K562 (cell line): ENCODE measurements around the gene IFT122. TPM values are rescaled to one million over a fixed set of nuclear protein-coding genes. Genes with fewer than 3 reads are reported as not detected.

ENCODE experiments used
- ATAC-seq: fragments of 200-7000 bp; cut with Tn5 transposase; 3 replicates; pipeline ENCODE4 v1.9.1; 2020; ENCODE audit warnings: moderate library complexity
- BruUV-seq: library from RNA; stranded (reverse); fragments of 400-500 nt; replicated peaks from 2 replicates; lab custom pipeline; 2021; lab: Mats Ljungman, UMichigan
- CTCF ChIA-PET: fragments of 300-600 bp; formaldehyde crosslinking; extraction: SDS; loops from one replicate; lab custom pipeline; 2021; ENCODE audit warnings: low intra/inter-chr PET ratio; lab: Yijun Ruan, JAX
- POLR2A ChIA-PET: fragments of 300-600, 350-650 bp; sonication (Branson Sonifier 250); formaldehyde crosslinking; extraction: SDS; loops from one replicate; lab custom pipeline; 2021; ENCODE audit warnings: antibody characterized with exemption, inconsistent platforms; lab: Yijun Ruan, JAX
- DNase-seq, 4 experiments: peaks; one replicate each; pipeline versions ENCODE4 v3.0.0 to v3.0.0-alpha.2; 2011 to 2018; ENCODE audit warnings: low spot score in 3 of 4, mixed read lengths in 3 of 4; ENCODE audit errors: extremely low read depth in 1 of 4
- FAIRE-seq: peaks from 2 replicates; lab custom pipeline; 2011; peaks lifted over from hg19 to GRCh38; lab: Jason Lieb, UNC
- H2AFZ ChIP-seq: 2 replicates; pipeline ENCODE4 v1.6.0; 2011; ENCODE audit warnings: low read depth, low read length, control low read depth, inconsistent platforms
- H3K27ac ChIP-seq: fragments of 200-600 bp; 3 replicates; pipeline ENCODE4 v1.8.0; 2011; ENCODE audit warnings: low read depth, mild to moderate bottlenecking, control low read depth, inconsistent platforms, low read length, moderate library complexity, mixed read lengths; ENCODE audit errors: extremely low read depth
- H3K27me3 ChIP-seq, 2 experiments: fragments of 300-600 bp in 1 of 2; 2 replicates in 1 of 2; 3 replicates in 1 of 2; pipeline versions ENCODE4 v1.6.0 to v1.8.0; 2011; ENCODE audit warnings: inconsistent platforms in 2 of 2, low read length in 2 of 2, mild to moderate bottlenecking in 1 of 2, mixed read lengths in 1 of 2, moderate library complexity in 1 of 2; ENCODE audit not compliant: control insufficient read depth in 2 of 2, insufficient read depth in 2 of 2
- H3K36me3 ChIP-seq: fragments of 300-600 bp; 3 replicates; pipeline ENCODE4 v1.8.0; 2011; ENCODE audit warnings: mild to moderate bottlenecking, low read length, inconsistent platforms; ENCODE audit not compliant: control insufficient read depth, insufficient read depth
- H3K4me1 ChIP-seq, 2 experiments: fragments of 200-600 bp in 1 of 2; replicated peaks in 1 of 2; 2 replicates in 1 of 2; 3 replicates in 1 of 2; pipeline versions ENCODE4 v1.5.1 to v1.8.0; 2011; ENCODE audit warnings: inconsistent platforms in 2 of 2, low read length in 2 of 2, mild to moderate bottlenecking in 1 of 2, mixed read lengths in 1 of 2, moderate library complexity in 1 of 2; ENCODE audit not compliant: control insufficient read depth in 2 of 2, insufficient read depth in 2 of 2
- H3K4me2 ChIP-seq: 2 replicates; pipeline ENCODE4 v1.6.1; 2011; ENCODE audit warnings: low read length, control low read depth, inconsistent platforms, mixed read lengths; ENCODE audit not compliant: insufficient read depth
- H3K4me3 ChIP-seq: fragments of 200-600 bp; sonication (generic), shearing (Covaris generic); 2 replicates; pipeline ENCODE4 v1.5.1; 2016; ENCODE audit warnings: control low read depth, inconsistent platforms
- H3K79me2 ChIP-seq: fragments of 200-600 bp; 3 replicates; pipeline ENCODE4 v1.8.0; 2011; ENCODE audit warnings: low read length, inconsistent platforms; ENCODE audit not compliant: control insufficient read depth, insufficient read depth
- H3K9ac ChIP-seq, 2 experiments: 2 replicates each; pipeline versions ENCODE4 v1.6.0 to v1.6.1; 2011; ENCODE audit warnings: low read depth in 2 of 2, low read length in 2 of 2, control low read depth in 1 of 2, inconsistent platforms in 1 of 2, mild to moderate bottlenecking in 1 of 2, mixed read lengths in 1 of 2; ENCODE audit not compliant: insufficient read depth in 1 of 2
- H3K9me1 ChIP-seq: one replicate; pipeline ENCODE4 v1.6.0; 2011; ENCODE audit warnings: inconsistent platforms, mild to moderate bottlenecking, low read length, moderate library complexity; ENCODE audit not compliant: control insufficient read depth, insufficient read depth
- H3K9me3 ChIP-seq: replicated peaks from 2 replicates; pipeline ENCODE4 v1.5.1; 2011; ENCODE audit warnings: low read depth, low read length, inconsistent platforms; ENCODE audit not compliant: control insufficient read depth, insufficient read depth
- H4K20me1 ChIP-seq: replicated peaks from 2 replicates; pipeline ENCODE4 v1.6.1; 2011; ENCODE audit warnings: low read length, inconsistent platforms, mixed read lengths; ENCODE audit not compliant: control insufficient read depth, insufficient read depth
- BHLHE40 ChIP-seq: IDR thresholded peaks from 2 replicates; pipeline ENCODE4 v1.6.1; 2011; ENCODE audit warnings: low read length, improper control_type of control experiment
- ILF3 ChIP-seq: fragments of 450-650 bp; IDR thresholded peaks from 2 replicates; pipeline ENCODE4 v1.6.1; 2018; ENCODE audit warnings: antibody characterized with exemption, mild to moderate bottlenecking, moderate library complexity, borderline replicate concordance
- ZFPM2 ChIP-seq: fragments of 250-450 bp; sonication (Bioruptor Pico); IDR thresholded peaks from 2 replicates; pipeline ENCODE4 v1.5.1; 2022; ENCODE audit warnings: mild to moderate bottlenecking
- WGBS: fragments of 100-300 bp; shearing (Covaris generic); methylation state at CpG from one replicate; pipeline ENCODE4 v1.1.6; 2016; ENCODE audit warnings: low coverage, mixed read lengths; ENCODE audit not compliant: insufficient coverage; ENCODE audit errors: missing lambda C conversion rate; 5-methylcytosine and 5-hydroxymethylcytosine counted together
- in situ Hi-C: fragments of 300-500 bp; cut with MboI; formaldehyde crosslinking; loops from 4 replicates; pipeline ENCODE4 v1.15.0; 2018; ENCODE audit warnings: inconsistent platforms, mixed read lengths
- intact Hi-C: fragments of 100-400 bp; cut with micrococcal nuclease; formaldehyde crosslinking; loops from 2 replicates; pipeline ENCODE4 v1.14.2; 2022
- polyA plus RNA-seq, 8 experiments: library from polyadenylated mRNA; depleted of rRNA in 4 of 8; stranded (reverse) in 5 of 8; unstranded in 3 of 8; fragments of >200 nt; fragmentation: Nextera tagmentation in 2 of 8; fragmentation: Illumina TruSeq in 1 of 8; extraction: Ambion mirVana in 2 of 8; extraction: Trizol in 1 of 8; gene quantifications; 2 replicates each; pipeline versions ENCODE4 v1.2.1 to v1.2.3, GENCODE V29; 2011 to 2014; ENCODE audit warnings: inconsistent platforms in 1 of 8, missing spikeins in 1 of 8
- total RNA-seq, 7 experiments: library from RNA; depleted of rRNA in 6 of 7; stranded (reverse); fragments of >200 nt in 6 of 7; fragmentation: Illumina TruSeq in 2 of 7; extraction: Trizol in 2 of 7; gene quantifications; 2 replicates each; pipeline versions ENCODE4 v1.2.1 to v1.2.3, GENCODE V29; 2011 to 2021; ENCODE audit warnings: low replicate concordance in 1 of 7
- TF ChIP-seq, protein P1 (sequence below): sonication (generic); formaldehyde crosslinking; IDR thresholded peaks from 2 replicates; pipeline ENCODE4 v1.8.0; 2022; ENCODE audit warnings: mild to moderate bottlenecking, missing genetic modification reagents
- TF ChIP-seq, protein P2 (sequence below): fragments of 450-650 bp; formaldehyde crosslinking; IDR thresholded peaks from 2 replicates; pipeline ENCODE4 v1.4.0; 2022; ENCODE audit warnings: missing genetic modification characterization
- TF ChIP-seq, protein P3 (sequence below): fragments of 250-450 bp; sonication (Bioruptor Pico); IDR thresholded peaks from 2 replicates; pipeline ENCODE4 v1.5.0; 2021; ENCODE audit warnings: mild to moderate bottlenecking, moderate library complexity

Gene IFT122
- total and polyA plus RNA-seq, 9 of the 15 experiments (the other 6 are each of a cell fraction or from before 2014, with no cell fraction given), result 2.4 to 11.5 (median 7.7) TPM

DNA sequence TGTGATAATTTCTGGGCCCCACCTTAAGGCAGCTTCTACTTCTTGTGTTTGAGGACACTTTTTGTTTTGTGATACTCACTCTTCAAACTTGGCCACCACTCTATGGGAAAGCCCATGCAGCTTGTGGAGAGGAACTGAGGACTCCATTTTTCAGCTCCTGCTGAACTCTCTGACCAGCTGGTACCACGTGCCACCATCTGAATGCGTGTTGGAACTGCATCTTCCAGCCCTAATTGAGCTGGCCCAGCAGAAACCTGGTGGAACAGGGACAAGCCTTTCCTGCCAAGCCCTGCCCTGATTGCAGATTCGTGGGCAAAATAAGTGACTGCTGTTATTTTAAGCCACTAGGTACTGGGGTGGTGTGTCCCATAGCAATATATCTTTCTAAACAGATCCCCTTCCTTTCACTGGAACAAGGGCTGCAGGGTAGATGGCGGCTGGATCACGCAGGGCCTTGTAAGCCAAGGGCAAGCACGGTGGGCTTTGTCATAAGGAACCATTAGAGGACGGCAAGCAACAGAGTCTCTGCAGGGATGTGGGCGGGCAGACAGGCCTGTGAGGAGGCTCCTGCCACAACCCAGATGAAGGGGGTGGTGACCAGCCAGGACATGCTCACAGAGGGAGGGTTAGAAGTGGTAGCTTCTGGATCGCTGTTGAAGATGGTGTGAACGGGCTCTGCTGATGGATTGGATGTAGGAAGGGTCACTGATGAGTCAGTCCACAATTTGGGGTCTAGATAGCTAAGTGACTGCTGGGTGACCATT, 112.4 kb downstream of the IFT122 start:
- Histone ChIP-seq H3K9ac (no peak overlapping the region), H3K27ac (no peak overlapping the region), H2AFZ (no peak overlapping the region), H3K27me3 (no peaks in the 10 kb centered on the region), H3K9me1 (no peaks in the 10 kb centered on the region), H3K4me2 (no peak overlapping the region), H3K9me3 (no peaks in the 10 kb centered on the region), H3K79me2 (no peaks in the 10 kb centered on the region), H3K4me1 (peaks cover 7 to 32% of the 10 kb centered on the region in 2 experiments; a peak in 4 of 5 replicates), H4K20me1 (no peaks in the 10 kb centered on the region), H3K4me3 (no peak overlapping the region), H3K36me3 (peaks cover 5% of the 10 kb centered on the region; the same call in 1 of the 3 replicates)
- in situ Hi-C loops, result no loop called here
- no peak for TF ChIP-seq ILF3
- TF ChIP-seq, protein P1, sequence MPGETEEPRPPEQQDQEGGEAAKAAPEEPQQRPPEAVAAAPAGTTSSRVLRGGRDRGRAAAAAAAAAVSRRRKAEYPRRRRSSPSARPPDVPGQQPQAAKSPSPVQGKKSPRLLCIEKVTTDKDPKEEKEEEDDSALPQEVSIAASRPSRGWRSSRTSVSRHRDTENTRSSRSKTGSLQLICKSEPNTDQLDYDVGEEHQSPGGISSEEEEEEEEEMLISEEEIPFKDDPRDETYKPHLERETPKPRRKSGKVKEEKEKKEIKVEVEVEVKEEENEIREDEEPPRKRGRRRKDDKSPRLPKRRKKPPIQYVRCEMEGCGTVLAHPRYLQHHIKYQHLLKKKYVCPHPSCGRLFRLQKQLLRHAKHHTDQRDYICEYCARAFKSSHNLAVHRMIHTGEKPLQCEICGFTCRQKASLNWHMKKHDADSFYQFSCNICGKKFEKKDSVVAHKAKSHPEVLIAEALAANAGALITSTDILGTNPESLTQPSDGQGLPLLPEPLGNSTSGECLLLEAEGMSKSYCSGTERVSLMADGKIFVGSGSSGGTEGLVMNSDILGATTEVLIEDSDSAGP (CRISPR knock-in tag), result no peak
- TF ChIP-seq, protein P2, sequence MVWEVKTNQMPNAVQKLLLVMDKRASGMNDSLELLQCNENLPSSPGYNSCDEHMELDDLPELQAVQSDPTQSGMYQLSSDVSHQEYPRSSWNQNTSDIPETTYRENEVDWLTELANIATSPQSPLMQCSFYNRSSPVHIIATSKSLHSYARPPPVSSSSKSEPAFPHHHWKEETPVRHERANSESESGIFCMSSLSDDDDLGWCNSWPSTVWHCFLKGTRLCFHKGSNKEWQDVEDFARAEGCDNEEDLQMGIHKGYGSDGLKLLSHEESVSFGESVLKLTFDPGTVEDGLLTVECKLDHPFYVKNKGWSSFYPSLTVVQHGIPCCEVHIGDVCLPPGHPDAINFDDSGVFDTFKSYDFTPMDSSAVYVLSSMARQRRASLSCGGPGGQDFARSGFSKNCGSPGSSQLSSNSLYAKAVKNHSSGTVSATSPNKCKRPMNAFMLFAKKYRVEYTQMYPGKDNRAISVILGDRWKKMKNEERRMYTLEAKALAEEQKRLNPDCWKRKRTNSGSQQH (CRISPR knock-in tag), result no peak
- no peak for TF ChIP-seq ZFPM2
- no peak for TF ChIP-seq BHLHE40
- TF ChIP-seq, protein P3, sequence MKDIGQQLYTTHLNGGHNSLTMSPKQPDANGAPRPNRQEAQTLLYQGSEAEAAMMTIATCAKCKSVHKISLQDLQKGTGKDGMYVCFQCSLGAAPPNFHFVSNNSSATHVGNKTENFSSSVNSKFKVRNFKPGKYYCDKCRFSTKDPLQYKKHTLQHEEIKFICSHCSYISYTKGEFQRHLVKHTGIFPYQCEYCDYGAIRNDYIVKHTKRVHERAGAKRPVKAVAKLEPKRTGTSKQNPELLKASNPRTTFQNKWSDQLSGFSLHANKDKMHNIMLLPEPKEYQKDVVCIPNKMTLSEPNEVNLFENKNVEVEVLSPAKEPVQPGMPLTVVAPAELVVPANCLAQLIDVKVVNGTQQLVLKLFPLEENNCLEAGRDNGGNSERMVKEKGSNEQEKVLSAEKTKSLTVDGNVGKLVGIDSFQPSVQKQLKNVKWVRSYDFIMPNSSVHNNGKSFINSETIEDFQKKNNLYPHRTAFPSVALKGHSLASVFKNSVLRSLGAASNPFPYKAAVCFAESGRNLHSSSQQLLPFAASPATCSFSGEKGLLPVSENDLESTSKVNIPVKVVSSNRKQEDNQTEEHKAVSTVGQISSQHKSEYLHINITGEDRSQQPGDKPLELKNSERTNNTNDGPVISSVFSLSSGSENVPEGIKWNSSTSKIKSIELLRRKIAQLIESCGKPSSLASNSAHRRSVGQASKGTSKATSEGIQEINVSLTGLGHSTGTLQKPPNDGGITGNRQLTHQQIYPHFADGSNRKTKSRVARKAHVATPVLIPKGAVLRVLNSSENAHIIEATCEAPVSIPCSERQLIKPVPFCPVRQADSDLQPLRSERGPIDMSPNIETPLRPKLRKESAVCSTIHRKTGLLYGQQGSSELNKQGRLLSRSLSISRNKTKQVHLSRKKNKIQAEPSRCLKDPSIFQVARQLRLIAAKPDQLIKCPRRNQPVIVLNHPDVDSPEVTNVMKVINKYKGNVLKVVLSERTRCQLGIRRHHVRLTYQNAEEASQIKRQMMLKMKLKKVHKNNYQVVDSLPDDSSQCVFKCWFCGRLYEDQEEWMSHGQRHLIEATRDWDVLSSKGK (CRISPR knock-in tag), result no peak
- intact Hi-C loops, result no loop called here
- DNase-seq (no peak), ATAC-seq (no peak), FAIRE-seq (no peak)
- BruUV-seq, result no TSS peak
- ChIA-PET CTCF (no interaction called here), POLR2A (interaction anchor here (0.5 to 0.8 kb wide), 2 partner anchors 8 to 39 kb away, joined by 3 read pairs; no protein-coding TSS in a partner anchor)
- 43% methylated on average over 10 of the region's 10 CpGs for WGBS
